SK-N-SH (cell line): ENCODE results near the gene ATP5F1D. TPM values are rescaled to one million over a fixed set of nuclear protein-coding genes. Genes with fewer than 3 reads are reported as not detected.

ENCODE experiments used
- CTCF ChIA-PET: fragments of 300-600, 350-600 bp; formaldehyde crosslinking; extraction: SDS; loops from one replicate; lab custom pipeline; 2021; lab: Yijun Ruan, JAX
- POLR2A ChIA-PET: fragments of 350-600 bp; sonication (Branson Sonifier 250); formaldehyde crosslinking; extraction: SDS; loops from one replicate; lab custom pipeline; 2020; ENCODE audit warnings: antibody characterized with exemption, inconsistent platforms; lab: Yijun Ruan, JAX
- DNase-seq: peaks from one replicate; pipeline ENCODE4 v3.0.0; 2012
- H2AFZ ChIP-seq: fragments of 200-600 bp; sonication (generic); 2 replicates; pipeline ENCODE4 v1.8.1; 2016; ENCODE audit warnings: antibody characterized with exemption, mild to moderate bottlenecking, low read depth
- H3F3A ChIP-seq: fragments of 200-600 bp; sonication (generic); replicated peaks from 2 replicates; pipeline ENCODE3; 2016; ENCODE audit warnings: antibody characterized with exemption, mild to moderate bottlenecking; ENCODE audit not compliant: insufficient read depth
- H3K27ac ChIP-seq, 2 experiments: fragments of 200-500 bp in 1 of 2; fragments of 200-600 bp in 1 of 2; sonication (Bioruptor generic) in 1 of 2; sonication (generic), shearing (Covaris generic) in 1 of 2; 2 replicates each; pipeline versions ENCODE4 v1.5.1 to v1.6.1; 2014 to 2016; ENCODE audit warnings: low read depth in 2 of 2, inconsistent platforms in 1 of 2, low read length in 1 of 2, mild to moderate bottlenecking in 1 of 2, mixed read lengths in 1 of 2
- H3K27me3 ChIP-seq: fragments of 200-600 bp; sonication (generic), shearing (Covaris generic); 2 replicates; pipeline ENCODE4 v1.6.1; 2016; ENCODE audit warnings: mixed run types; ENCODE audit not compliant: insufficient read depth
- H3K36me3 ChIP-seq, 2 experiments: fragments of 200-500 bp in 1 of 2; fragments of 200-600 bp in 1 of 2; sonication (Bioruptor generic) in 1 of 2; sonication (generic) in 1 of 2; replicated peaks in 1 of 2; 2 replicates each; pipeline versions ENCODE3 to v1.5.1; 2014 to 2016; ENCODE audit warnings: low read length in 1 of 2, mild to moderate bottlenecking in 1 of 2; ENCODE audit not compliant: insufficient read depth in 2 of 2, control insufficient read depth in 1 of 2
- H3K4me1 ChIP-seq, 2 experiments: fragments of 200-500 bp in 1 of 2; fragments of 200-600 bp in 1 of 2; sonication (Bioruptor generic) in 1 of 2; sonication (generic), shearing (Covaris generic) in 1 of 2; 2 replicates each; pipeline versions ENCODE4 v1.5.1 to v1.6.1; 2014 to 2016; ENCODE audit warnings: low read depth in 1 of 2, low read length in 1 of 2, mixed run types in 1 of 2; ENCODE audit not compliant: insufficient read depth in 2 of 2, control insufficient read depth in 1 of 2
- H3K4me2 ChIP-seq: fragments of 200-600 bp; sonication (generic), shearing (Covaris generic); 2 replicates; pipeline ENCODE4 v1.6.1; 2017; ENCODE audit warnings: mixed run types
- H3K4me3 ChIP-seq, 2 experiments: fragments of 200-500 bp in 1 of 2; fragments of 200-600 bp in 1 of 2; sonication (Bioruptor generic) in 1 of 2; sonication (generic), shearing (Covaris generic) in 1 of 2; 2 replicates each; pipeline versions ENCODE4 v1.5.1 to v1.8.1; 2014 to 2016; ENCODE audit warnings: low read depth in 2 of 2, inconsistent platforms in 1 of 2, low read length in 1 of 2, mild to moderate bottlenecking in 1 of 2, mixed read lengths in 1 of 2, moderate library complexity in 1 of 2
- H3K79me2 ChIP-seq: fragments of 200-600 bp; sonication (generic); 2 replicates; pipeline ENCODE4 v1.8.1; 2017; ENCODE audit warnings: mild to moderate bottlenecking; ENCODE audit not compliant: insufficient read depth
- H3K9ac ChIP-seq: fragments of 200-600 bp; sonication (generic); 2 replicates; pipeline ENCODE4 v1.6.1; 2017; ENCODE audit warnings: mixed run types
- H3K9me2 ChIP-seq: fragments of 200-600 bp; sonication (generic); 2 replicates; pipeline ENCODE4 v1.6.1; 2017; ENCODE audit warnings: mixed run types
- H3K9me3 ChIP-seq: fragments of 200-600 bp; sonication (generic); 2 replicates; pipeline ENCODE4 v1.6.1; 2017; ENCODE audit warnings: mixed run types, mild to moderate bottlenecking, moderate library complexity
- H4K20me1 ChIP-seq: fragments of 200-600 bp; sonication (generic); 2 replicates; pipeline ENCODE4 v1.6.1; 2017; ENCODE audit warnings: mild to moderate bottlenecking, mixed run types; ENCODE audit not compliant: insufficient read depth
- CTCF ChIP-seq: fragments of 200-600 bp; sonication (generic); IDR thresholded peaks from 2 replicates; pipeline ENCODE4 v1.6.1; 2017; ENCODE audit warnings: antibody characterized with exemption, mild to moderate bottlenecking, moderate library complexity
- ELF1 ChIP-seq: IDR thresholded peaks from 2 replicates; pipeline ENCODE4 v1.4.0; 2012
- EP300 ChIP-seq, 2 experiments: IDR thresholded peaks; 2 replicates each; pipeline versions ENCODE4 v1.4.0 to v1.6.1; 2012; ENCODE audit warnings: borderline replicate concordance in 1 of 2, low read depth in 1 of 2, low read length in 1 of 2
- EZH2phosphoT487 ChIP-seq: fragments of 200-600 bp; sonication (generic); IDR thresholded peaks from 2 replicates; pipeline ENCODE4 v1.6.1; 2017; ENCODE audit warnings: low read depth, mixed run types, mild to moderate bottlenecking, antibody characterized with exemption, moderate library complexity, borderline replicate concordance
- GATA2 ChIP-seq: sonication (generic); formaldehyde crosslinking; IDR thresholded peaks from 2 replicates; pipeline ENCODE4 v1.5.0; 2020; ENCODE audit warnings: mild to moderate bottlenecking, missing genetic modification reagents
- IRF3 ChIP-seq: fragments of 150-350 bp; IDR thresholded peaks from 2 replicates; pipeline ENCODE4 v1.6.1; 2016; ENCODE audit warnings: mild to moderate bottlenecking, low read depth, low read length
- JUND ChIP-seq: IDR thresholded peaks from 2 replicates; pipeline ENCODE4 v1.4.0; 2012
- PBX3 ChIP-seq: IDR thresholded peaks from 2 replicates; pipeline ENCODE4; 2012
- RAD21 ChIP-seq: IDR thresholded peaks from 2 replicates; pipeline ENCODE4 v1.6.1; 2012; ENCODE audit warnings: mild to moderate bottlenecking, low read length
- RCOR1 ChIP-seq: fragments of 150-350 bp; IDR thresholded peaks from 2 replicates; pipeline ENCODE4 v1.6.1; 2017; ENCODE audit warnings: antibody characterized with exemption, low read length
- REST ChIP-seq: IDR thresholded peaks from 2 replicates; pipeline ENCODE4 v1.6.1; 2012; ENCODE audit warnings: mild to moderate bottlenecking, low read depth, low read length, moderate library complexity
- RFX5 ChIP-seq: IDR thresholded peaks from 2 replicates; pipeline ENCODE4 v1.6.1; 2012; ENCODE audit warnings: mild to moderate bottlenecking, improper control_type of control experiment, low read length
- SIN3A ChIP-seq: IDR thresholded peaks from 2 replicates; pipeline ENCODE4 v1.6.1; 2012; ENCODE audit warnings: low read depth, mild to moderate bottlenecking, low read length, moderate library complexity, borderline replicate concordance
- SMC3 ChIP-seq: IDR thresholded peaks from 2 replicates; pipeline ENCODE4 v1.6.1; 2012; ENCODE audit warnings: low read depth, low read length, improper control_type of control experiment
- YY1 ChIP-seq: IDR thresholded peaks from 2 replicates; pipeline ENCODE4 v1.4.0; 2012; ENCODE audit warnings: low read depth, mild to moderate bottlenecking
- WGBS: methylation state at CpG from one replicate; pipeline ENCODE4 v1.1.6; 2017; ENCODE audit warnings: low lambda C conversion rate; 5-methylcytosine and 5-hydroxymethylcytosine counted together
- polyA plus RNA-seq, 3 experiments: library from polyadenylated mRNA; depleted of rRNA; stranded (reverse); fragments of >200 nt; gene quantifications; 2 replicates each; pipeline ENCODE4 v1.2.3, GENCODE V29; 2012

ATP5F1D gene
- polyA plus RNA-seq, 1 of the 3 experiments (the other 2 are of a cell fraction) = 226 TPM

- ChIA-PET CTCF (interaction anchor here (0.8 to 9.7 kb wide), 23 partner anchors 13 to 320 kb away, joined by 3 to 594 read pairs (median 4); partner anchors contain the start of gene CIRBP), POLR2A (interaction anchor here (0.9 to 4.3 kb wide), 4 partner anchors 12 to 215 kb away, joined by 3 to 49 read pairs (median 5); partner anchors contain the start of gene CIRBP)
- WGBS = 85% methylated on average over 15 of the region's 15 CpGs
These were observed 626 bp upstream of the ATP5F1D start for GRCh38 chr19:1240925-1241324.

GRCh38 chr19:1243768-1244692, 2.5 kb downstream of the ATP5F1D start:
- 61% methylated on average over 14 of the region's 33 CpGs for WGBS
- no peaks in the 10 kb centered on the region for H3K9me3 ChIP-seq
- CTCF ChIA-PET = interaction anchor here (0.6 to 9.7 kb wide), 51 partner anchors 8 to 660 kb away, joined by 3 to 594 read pairs (median 4); partner anchors contain the start of genes ABCA7, APC2, CFD and CIRBP
- H3K36me3 ChIP-seq = no peaks in the 10 kb centered on the region
- H3K27ac ChIP-seq = peak overlapping the region; percentile 47 to 50; a peak in 2 of 4 replicates
- H3K27me3 ChIP-seq = no peaks in the 10 kb centered on the region
- H3K9ac ChIP-seq = no peak overlapping the region
- H3K4me3 ChIP-seq = peak overlapping the region in 1 of 2 experiments; percentile 33; a peak in 1 of 4 replicates
- peaks cover 42% of the 10 kb centered on the region for H3F3A ChIP-seq
- peak; percentile 86 for DNase-seq
- peak overlapping the region; percentile 99 for H3K4me2 ChIP-seq
- H2AFZ ChIP-seq = no peak overlapping the region
- no peaks in the 10 kb centered on the region for H3K9me2 ChIP-seq
- 0 out of 2 replicates have a peak, but pooled peaks cover 6% of the 10 kb centered on the region for H4K20me1 ChIP-seq
- peaks cover 40% of the 10 kb centered on the region for H3K79me2 ChIP-seq
- POLR2A ChIA-PET = interaction anchor here (0.6 to 2.9 kb wide), 13 partner anchors 9 to 643 kb away, joined by 3 to 110 read pairs (median 5); partner anchors contain the start of genes CIRBP and FAM174C
- H3K4me1 ChIP-seq = peaks cover 22 to 49% of the 10 kb centered on the region in 2 experiments; a peak in 3 of 4 replicates
- no peak for TF ChIP-seq REST
- peak; percentile 76; the same call in 1 of the 2 replicates for TF ChIP-seq SIN3A
- no peak for TF ChIP-seq RCOR1
- TF ChIP-seq IRF3 = no peak
- TF ChIP-seq RAD21 = peak; percentile 83
- no peak for TF ChIP-seq EP300 (IDR thresholded peaks at IDR 0.05; ENCODE audit: borderline replicate concordance in 1 of 2, low read depth in 1 of 2, low read length in 1 of 2)
- TF ChIP-seq EZH2phosphoT487 = no peak
- TF ChIP-seq CTCF = peak; percentile 86
- TF ChIP-seq GATA2 (CRISPR knock-in tag) = no peak
- peak; percentile 84 for TF ChIP-seq SMC3

More at GRCh38 chr19:1240925-1241324, 626 bp upstream of the ATP5F1D start:
- H3K36me3 ChIP-seq = no peaks in the 10 kb centered on the region
- no peak for DNase-seq
- H3K9me3 ChIP-seq = no peaks in the 10 kb centered on the region
- H2AFZ ChIP-seq = no peak overlapping the region
- H3K4me3 ChIP-seq = peak overlapping the region in 1 of 2 experiments; percentile 91; a peak in 1 of 4 replicates
- H3F3A ChIP-seq = peaks cover 39% of the 10 kb centered on the region
- H3K9me2 ChIP-seq = no peaks in the 10 kb centered on the region
- peaks cover 37% of the 10 kb centered on the region for H3K79me2 ChIP-seq
- peaks cover 22 to 50% of the 10 kb centered on the region in 2 experiments; a peak in 3 of 4 replicates for H3K4me1 ChIP-seq
- H4K20me1 ChIP-seq = peaks cover 11% of the 10 kb centered on the region; the same call in 1 of the 2 replicates
- no peaks in the 10 kb centered on the region for H3K27me3 ChIP-seq
- peak overlapping the region in 1 of 2 experiments; percentile 55; a peak in 2 of 4 replicates for H3K27ac ChIP-seq
- no peak overlapping the region for H3K9ac ChIP-seq
- TF ChIP-seq RFX5 (no peak), SIN3A (no peak), SMC3 (no peak), YY1 (no peak), PBX3 (no peak), JUND (no peak), ELF1 (no peak)
- H3K4me2 ChIP-seq = peak overlapping the region; percentile 99
